HG03103 (cell line): Measurements from ENCODE around the gene PRR29.

Source experiments
- ATAC-seq: cut with Tn5 transposase; IDR thresholded peaks from one replicate; pipeline ENCODE4 v1.9.1; 2021; ENCODE audit warnings: low read depth; ENCODE audit not compliant: unreplicated experiment

The PRR29 gene

GRCh38 chr17:64038331-64039105 is 40.4 kb downstream of the PRR29 start:
- no peak for ATAC-seq

DNA sequence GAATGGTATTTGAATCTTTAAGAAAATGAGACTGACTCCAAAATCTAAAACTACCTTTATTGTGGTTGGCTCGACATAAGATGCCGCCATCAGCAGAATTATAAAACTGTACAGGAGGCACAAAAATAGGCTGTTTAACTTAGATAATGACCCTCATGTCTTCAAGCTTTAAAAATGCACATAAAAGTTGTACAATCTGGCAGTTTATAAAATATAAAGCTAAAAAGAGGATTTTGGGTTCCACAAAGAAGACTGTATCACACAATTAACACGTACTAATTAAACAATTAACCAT is 40.9 kb downstream of the PRR29 start:
- no peak for ATAC-seq

- ATAC-seq, result no peak
These were observed 42.1 kb downstream of the PRR29 start for GRCh38 chr17:64040206-64040605.

- ATAC-seq, result no peak
These were observed 43.8 kb downstream of the PRR29 start for GRCh38 chr17:64041912-64042311.

- ATAC-seq, result no peak
These were observed 44.7 kb downstream of the PRR29 start for GRCh38 chr17:64042700-64043485.

GRCh38 chr17:64045176-64045575 is 47.0 kb downstream of the PRR29 start:
- no peak for ATAC-seq

GRCh38 chr17:64048805-64049204 is 50.7 kb downstream of the PRR29 start:
- ATAC-seq, result no peak

DNA sequence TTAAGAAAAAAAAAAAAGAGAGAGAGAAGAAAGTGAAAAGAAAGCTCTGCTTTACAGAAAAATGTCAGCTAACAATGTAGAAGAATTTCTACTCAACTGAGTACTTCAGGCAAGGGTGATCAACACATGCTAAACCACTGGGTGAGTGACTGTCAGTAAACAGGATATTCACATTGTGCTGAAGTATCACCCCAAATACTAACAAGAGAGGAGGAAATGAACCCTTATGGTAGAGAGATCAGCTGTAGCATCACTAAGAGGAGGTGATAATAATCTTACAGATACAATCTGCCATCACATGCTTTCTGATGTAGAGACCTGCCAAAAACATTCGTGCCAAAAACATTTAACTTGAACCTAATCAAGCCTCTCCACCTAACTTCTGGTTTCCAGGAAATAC is 53.0 kb downstream of the PRR29 start:
- no peak for ATAC-seq

DNA sequence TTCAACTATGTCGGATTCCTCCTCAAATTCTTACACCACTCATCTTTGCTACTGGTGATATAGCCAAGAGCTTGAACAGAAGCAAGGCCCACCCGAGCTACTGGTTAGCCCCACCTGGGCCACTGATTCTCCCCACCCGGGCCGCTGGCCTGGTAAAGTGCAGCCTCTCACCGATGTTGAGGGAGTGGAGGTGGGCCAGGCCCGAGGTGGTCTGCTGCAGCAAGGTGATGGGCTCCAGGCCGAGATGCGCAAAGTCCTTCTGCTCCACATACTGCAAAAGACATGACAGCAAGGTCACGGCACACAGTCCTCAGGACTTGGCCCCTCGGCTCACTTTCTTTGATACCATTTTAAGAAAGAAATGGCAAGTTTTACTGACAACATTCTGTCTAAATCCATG is 55.0 kb downstream of the PRR29 start:
- no peak for ATAC-seq
